GM12891 (cell line): ENCODE results near the gene WIPF1.

ENCODE experiments used
- PAX5 ChIP-seq: IDR thresholded peaks from 2 replicates; pipeline ENCODE4 v1.6.1; 2011; ENCODE audit warnings: low read length, moderate library complexity, mild to moderate bottlenecking; ENCODE audit not compliant: insufficient read depth, severe bottlenecking
- POLR2A ChIP-seq: IDR thresholded peaks from 2 replicates; pipeline ENCODE4 v1.6.1; 2011; ENCODE audit warnings: low read depth, low read length, control low read depth
- POLR2AphosphoS5 ChIP-seq: IDR thresholded peaks from 2 replicates; pipeline ENCODE4 v1.6.1; 2011; ENCODE audit warnings: low read depth, low read length, control low read depth
- TAF1 ChIP-seq: IDR thresholded peaks from 2 replicates; pipeline ENCODE4 v1.6.1; 2011; ENCODE audit warnings: low read depth, low read length, control low read depth

DNA sequence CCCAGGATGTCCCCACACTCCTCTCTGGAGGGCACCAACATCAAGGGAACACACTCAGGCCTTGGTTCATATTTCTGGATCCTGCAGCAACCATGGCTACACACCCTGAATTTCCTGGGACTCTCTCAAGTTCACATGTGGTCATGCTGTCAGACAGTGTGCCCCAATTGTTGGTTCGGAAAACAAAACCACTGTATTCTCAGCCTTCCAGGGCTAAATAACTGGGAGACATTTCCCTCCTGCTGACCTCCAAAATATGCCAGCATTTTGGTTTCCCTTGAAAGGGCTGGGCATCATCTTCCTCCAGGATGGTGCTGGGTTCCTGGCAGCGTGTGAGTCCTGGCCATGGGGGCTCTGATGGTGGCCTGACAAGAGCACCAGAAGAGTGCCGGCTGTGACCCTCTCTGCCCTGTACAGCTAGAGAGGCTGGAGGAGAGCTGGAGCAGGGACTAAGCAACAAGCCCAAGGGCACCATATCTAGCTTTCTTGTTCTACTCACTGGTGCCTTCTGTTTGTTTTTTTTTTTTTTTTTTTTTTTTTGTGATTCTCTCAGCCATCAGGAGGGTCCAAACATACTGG, 37.5 kb upstream of the WIPF1 start:
- TF ChIP-seq POLR2AphosphoS5: no peak
- TF ChIP-seq POLR2A: no peak
- no peak for TF ChIP-seq TAF1
- TF ChIP-seq PAX5: no peak
